K562 (cell line): ENCODE data around the gene ACTR3C. TPM values are rescaled to one million over a fixed set of nuclear protein-coding genes. Genes with fewer than 3 reads are reported as not detected.

ENCODE experiments used
- BCLAF1 ChIP-seq, 2 experiments: fragments of 450-650 bp in 1 of 2; IDR thresholded peaks; 2 replicates each; pipeline ENCODE4 v1.6.1; 2011 to 2017; ENCODE audit warnings: low read depth in 2 of 2, antibody characterized with exemption in 1 of 2, borderline replicate concordance in 1 of 2, low read length in 1 of 2, mild to moderate bottlenecking in 1 of 2, mixed read lengths in 1 of 2; ENCODE audit not compliant: control insufficient read depth in 1 of 2
- BCOR ChIP-seq: fragments of 450-650 bp; IDR thresholded peaks from 2 replicates; pipeline ENCODE4 v1.6.1; 2016
- CC2D1A ChIP-seq: fragments of 450-650 bp; IDR thresholded peaks from 2 replicates; pipeline ENCODE4 v1.6.1; 2017; ENCODE audit warnings: mild to moderate bottlenecking
- ELK3 ChIP-seq: fragments of 450-650 bp; formaldehyde crosslinking; IDR thresholded peaks from 2 replicates; pipeline ENCODE4 v1.4.0; 2020; ENCODE audit warnings: mild to moderate bottlenecking
- ETV1 ChIP-seq: fragments of 450-650 bp; conservative IDR thresholded peaks from 2 replicates; pipeline ENCODE4 v1.6.1; 2016; ENCODE audit warnings: missing genetic modification characterization, control low read depth, low read depth, missing compliant biosample characterization
- NR2C1 ChIP-seq, 2 experiments: fragments of 450-650 bp; IDR thresholded peaks; 2 replicates each; pipeline ENCODE4 v1.6.1; 2017; ENCODE audit warnings: mild to moderate bottlenecking in 2 of 2, antibody characterized with exemption in 1 of 2, inconsistent platforms in 1 of 2, missing compliant biosample characterization in 1 of 2, missing genetic modification characterization in 1 of 2
- PREB ChIP-seq: sonication (generic); formaldehyde crosslinking; IDR thresholded peaks from 2 replicates; pipeline ENCODE4 v1.8.1; 2023; ENCODE audit warnings: mild to moderate bottlenecking, missing genetic modification reagents
- RCOR1 ChIP-seq, 2 experiments: IDR thresholded peaks; 2 replicates each; pipeline ENCODE4 v1.6.1; 2012; ENCODE audit warnings: low read depth in 2 of 2, low read length in 2 of 2, borderline replicate concordance in 1 of 2, improper control_type of control experiment in 1 of 2
- ZFPM2 ChIP-seq: fragments of 250-450 bp; sonication (Bioruptor Pico); IDR thresholded peaks from 2 replicates; pipeline ENCODE4 v1.5.1; 2022; ENCODE audit warnings: mild to moderate bottlenecking
- ZNF121 ChIP-seq: sonication (generic); formaldehyde crosslinking; conservative IDR thresholded peaks from 2 replicates; pipeline ENCODE4 v1.8.0; 2022; ENCODE audit warnings: missing genetic modification reagents
- ZNF354B ChIP-seq: fragments of 250-450 bp; sonication (Bioruptor Pico); IDR thresholded peaks from 2 replicates; pipeline ENCODE4 v1.4.0; 2020
- ZNF407 ChIP-seq: fragments of 450-650 bp; IDR thresholded peaks from 2 replicates; pipeline ENCODE4 v1.6.1; 2016; ENCODE audit warnings: low read depth
- polyA plus RNA-seq, 8 experiments: library from polyadenylated mRNA; depleted of rRNA in 4 of 8; stranded (reverse) in 5 of 8; unstranded in 3 of 8; fragments of >200 nt; fragmentation: Nextera tagmentation in 2 of 8; fragmentation: Illumina TruSeq in 1 of 8; extraction: Ambion mirVana in 2 of 8; extraction: Trizol in 1 of 8; gene quantifications; 2 replicates each; pipeline versions ENCODE4 v1.2.1 to v1.2.3, GENCODE V29; 2011 to 2014; ENCODE audit warnings: inconsistent platforms in 1 of 8, missing spikeins in 1 of 8
- total RNA-seq, 7 experiments: library from RNA; depleted of rRNA in 6 of 7; stranded (reverse); fragments of >200 nt in 6 of 7; fragmentation: Illumina TruSeq in 2 of 7; extraction: Trizol in 2 of 7; gene quantifications; 2 replicates each; pipeline versions ENCODE4 v1.2.1 to v1.2.3, GENCODE V29; 2011 to 2021; ENCODE audit warnings: low replicate concordance in 1 of 7

The ACTR3C gene
- total and polyA plus RNA-seq, 9 of the 15 experiments (the other 6 are each of a cell fraction or from before 2014, with no cell fraction given) = 9.0 to 35.4 (median 13.3) TPM

GRCh38 chr7:150322833-150323681 lies at the start of gene ACTR3C, which contains the start of gene LRRC61 (continued):
- TF ChIP-seq ZNF121 (CRISPR knock-in tag) (peak; percentile 55), NR2C1 (IDR thresholded peaks at IDR 0.05) (peak; percentile 79), NR2C1 (tag; IDR thresholded peaks at IDR 0.05) (peak; percentile 83), ZNF407 (no peak), CC2D1A (peak; percentile 19; the same call in 1 of the 2 replicates), ZNF354B (CRISPR knock-in tag) (peak; percentile 42; the same call in 1 of the 2 replicates), BCLAF1 (IDR thresholded peaks at IDR 0.05; ENCODE audit: borderline replicate concordance in 1 of 2, control insufficient read depth in 1 of 2, low read depth in 2 of 2, low read length in 1 of 2) (peak in 1 of 2 experiments; percentile 85; a peak in 2 of 4 replicates), ETV1 (tag) (peak; percentile 98), ELK3 (CRISPR knock-in tag) (no peak), RCOR1 (IDR thresholded peaks at IDR 0.05; ENCODE audit: borderline replicate concordance in 1 of 2, low read depth in 2 of 2, low read length in 2 of 2) (peak; percentile 37 to 59), BCOR (peak; percentile 87), PREB (CRISPR knock-in tag) (no peak; the same call in 1 of the 2 replicates), ZFPM2 (peak; percentile 82; the same call in 1 of the 2 replicates)
